Measurements from ENCODE around the gene HOXB9. TPM values are rescaled to one million over a fixed set of nuclear protein-coding genes. Genes with fewer than 3 reads are reported as not detected.

HOXB9 gene
- total and polyA plus RNA-seq, 2 experiments from 2014 or later: 1.5 to 2.5 TPM

- no peaks in the 10 kb centered on the region for H4K20me1 ChIP-seq (ENCODE audit: insufficient read depth, poor library complexity, severe bottlenecking)
- no peak overlapping the region for H3K4me3 ChIP-seq
- no peak for DNase-seq (ENCODE audit: low spot score)
- WGBS (ENCODE audit: low lambda C conversion rate, missing lambda C conversion rate): 9% methylated on average over 29 of the region's 29 CpGs
- H3K27ac ChIP-seq: no peak overlapping the region
- H3K9me2 ChIP-seq (replicated peaks; ENCODE audit: insufficient read depth): no peaks in the 10 kb centered on the region
- no peaks in the 10 kb centered on the region for H3K36me3 ChIP-seq (replicated peaks; ENCODE audit: insufficient read depth, low read depth)
- H3K9me3 ChIP-seq (ENCODE audit: low read depth): no peaks in the 10 kb centered on the region
- no peak overlapping the region for H2AFZ ChIP-seq
- peaks cover 100% of the 10 kb centered on the region for H3K27me3 ChIP-seq
- H3K4me2 ChIP-seq: no peak overlapping the region
- no peaks in the 10 kb centered on the region for H3K79me2 ChIP-seq
- H3K4me1 ChIP-seq (ENCODE audit: insufficient read depth): no peaks in the 10 kb centered on the region
- no peak for TF ChIP-seq CTCF (IDR thresholded peaks at IDR 0.05; ENCODE audit: poor library complexity)
- TF ChIP-seq EZH2 (IDR thresholded peaks at IDR 0.05; ENCODE audit: borderline replicate concordance): no peak
- TF ChIP-seq EZH2phosphoT487 (IDR thresholded peaks at IDR 0.05; ENCODE audit: low read depth, severe bottlenecking, unreplicated experiment): no peak
These were observed 15.4 kb upstream of the HOXB9 start for GRCh38 chr17:48641541-48642058.

- no peaks in the 10 kb centered on the region for H4K20me1 ChIP-seq (ENCODE audit: insufficient read depth, poor library complexity, severe bottlenecking)
- 63% methylated on average over 1 of the region's 1 CpG for WGBS (ENCODE audit: low lambda C conversion rate, missing lambda C conversion rate)
- DNase-seq (ENCODE audit: low spot score): no peak
- no peak overlapping the region for H2AFZ ChIP-seq
- no peak overlapping the region for H3K27ac ChIP-seq
- no peaks in the 10 kb centered on the region for H3K9me3 ChIP-seq (ENCODE audit: low read depth)
- H3K4me1 ChIP-seq (ENCODE audit: insufficient read depth): no peaks in the 10 kb centered on the region
- H3K4me2 ChIP-seq: no peak overlapping the region
- no peak overlapping the region for H3K4me3 ChIP-seq
- H3K36me3 ChIP-seq (replicated peaks; ENCODE audit: insufficient read depth, low read depth): no peaks in the 10 kb centered on the region
- TF ChIP-seq EZH2phosphoT487 (IDR thresholded peaks at IDR 0.05; ENCODE audit: low read depth, severe bottlenecking, unreplicated experiment) (no peak), EZH2 (IDR thresholded peaks at IDR 0.05; ENCODE audit: borderline replicate concordance) (no peak), CTCF (IDR thresholded peaks at IDR 0.05; ENCODE audit: poor library complexity) (no peak)
- no peaks in the 10 kb centered on the region for H3K9me2 ChIP-seq (replicated peaks; ENCODE audit: insufficient read depth)
- H3K79me2 ChIP-seq: no peaks in the 10 kb centered on the region
- H3K27me3 ChIP-seq: peaks cover 98% of the 10 kb centered on the region
These were observed 14.7 kb upstream of the HOXB9 start for GRCh38 chr17:48640858-48641180.

- no peaks in the 10 kb centered on the region for H3K36me3 ChIP-seq (replicated peaks; ENCODE audit: insufficient read depth, low read depth)
- no peak for DNase-seq (ENCODE audit: low spot score)
- no peak overlapping the region for H3K4me2 ChIP-seq
- H2AFZ ChIP-seq: no peak overlapping the region
- WGBS (ENCODE audit: low lambda C conversion rate, missing lambda C conversion rate): 50% methylated on average over 6 of the region's 6 CpGs
- no peaks in the 10 kb centered on the region for H3K9me3 ChIP-seq (ENCODE audit: low read depth)
- no peaks in the 10 kb centered on the region for H3K9me2 ChIP-seq (replicated peaks; ENCODE audit: insufficient read depth)
- peaks cover 98% of the 10 kb centered on the region for H3K27me3 ChIP-seq
- no peaks in the 10 kb centered on the region for H4K20me1 ChIP-seq (ENCODE audit: insufficient read depth, poor library complexity, severe bottlenecking)
- H3K4me3 ChIP-seq: no peak overlapping the region
- H3K27ac ChIP-seq: no peak overlapping the region
- H3K4me1 ChIP-seq (ENCODE audit: insufficient read depth): no peaks in the 10 kb centered on the region
- TF ChIP-seq CTCF (IDR thresholded peaks at IDR 0.05; ENCODE audit: poor library complexity): no peak
- no peaks in the 10 kb centered on the region for H3K79me2 ChIP-seq
These were observed 14.1 kb upstream of the HOXB9 start for GRCh38 chr17:48639982-48640857.

Data from hepatocyte (in vitro differentiated cells).